ENCODE results near the gene NAA50.

- TF ChIP-seq CTCF (conservative IDR thresholded peaks at IDR 0.05 in 1 of 2, IDR thresholded peaks at IDR 0.05 in 1 of 2; ENCODE audit: extremely low read depth in 1 of 2, insufficient read depth in 1 of 2, low read depth in 1 of 2, low read length in 2 of 2), result no peak
- no peak for TF ChIP-seq EZH2 (IDR thresholded peaks at IDR 0.05; ENCODE audit: borderline replicate concordance, low read length)
Observed at GRCh38 chr3:113714702-113715101, 31.3 kb downstream of the NAA50 start.
